Coronary artery (tissue), 2 donors: Measurements from ENCODE around the gene MAST3.

Source experiments
- DNase-seq: peaks from one replicate; pipeline ENCODE4 v3.0.0-alpha.2; 2017; ENCODE audit warnings: low spot score
- H3K27ac ChIP-seq, 2 donors: fragments of 200-600 bp; sonication (generic); one replicate each; pipeline ENCODE4 v1.5.1; 2016 to 2019
- H3K4me3 ChIP-seq: fragments of 200-600 bp; sonication (generic); 2 replicates; pipeline ENCODE4 v1.5.1; 2016; ENCODE audit warnings: mild to moderate bottlenecking, moderate library complexity
- TF ChIP-seq, protein P1 (sequence below): fragments of 200-600 bp; sonication (generic); IDR thresholded peaks from one replicate; pipeline ENCODE4 v1.5.1; 2019; ENCODE audit warnings: antibody characterized with exemption

MAST3 gene

GRCh38 chr19:18068395-18068794 is 29.2 kb upstream of the MAST3 start:
- H3K4me3 ChIP-seq: no peak overlapping the region
- TF ChIP-seq, protein P1, sequence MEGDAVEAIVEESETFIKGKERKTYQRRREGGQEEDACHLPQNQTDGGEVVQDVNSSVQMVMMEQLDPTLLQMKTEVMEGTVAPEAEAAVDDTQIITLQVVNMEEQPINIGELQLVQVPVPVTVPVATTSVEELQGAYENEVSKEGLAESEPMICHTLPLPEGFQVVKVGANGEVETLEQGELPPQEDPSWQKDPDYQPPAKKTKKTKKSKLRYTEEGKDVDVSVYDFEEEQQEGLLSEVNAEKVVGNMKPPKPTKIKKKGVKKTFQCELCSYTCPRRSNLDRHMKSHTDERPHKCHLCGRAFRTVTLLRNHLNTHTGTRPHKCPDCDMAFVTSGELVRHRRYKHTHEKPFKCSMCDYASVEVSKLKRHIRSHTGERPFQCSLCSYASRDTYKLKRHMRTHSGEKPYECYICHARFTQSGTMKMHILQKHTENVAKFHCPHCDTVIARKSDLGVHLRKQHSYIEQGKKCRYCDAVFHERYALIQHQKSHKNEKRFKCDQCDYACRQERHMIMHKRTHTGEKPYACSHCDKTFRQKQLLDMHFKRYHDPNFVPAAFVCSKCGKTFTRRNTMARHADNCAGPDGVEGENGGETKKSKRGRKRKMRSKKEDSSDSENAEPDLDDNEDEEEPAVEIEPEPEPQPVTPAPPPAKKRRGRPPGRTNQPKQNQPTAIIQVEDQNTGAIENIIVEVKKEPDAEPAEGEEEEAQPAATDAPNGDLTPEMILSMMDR: no peak
- H3K27ac ChIP-seq: no peak overlapping the region
- no peak for DNase-seq

DNA sequence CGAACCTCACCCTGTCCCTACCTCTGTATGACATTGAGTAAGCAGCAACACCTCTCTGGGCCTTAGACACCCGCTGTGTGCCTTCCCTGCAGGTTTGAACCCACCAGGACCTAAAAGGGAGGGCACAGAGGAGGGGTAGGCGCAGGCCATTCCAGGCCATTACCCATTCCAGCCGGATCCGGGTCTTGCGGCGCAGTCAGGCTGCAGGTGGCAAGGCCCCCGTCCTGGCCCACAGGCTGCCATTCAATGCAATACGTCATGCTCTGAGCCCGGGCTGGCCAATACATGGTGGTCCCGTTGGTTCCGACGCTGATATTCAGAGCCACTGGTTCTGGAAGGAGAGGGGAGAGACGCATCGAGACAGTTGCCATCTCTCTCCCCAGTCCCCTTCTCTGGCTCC is 28.2 kb upstream of the MAST3 start:
- H3K4me3 ChIP-seq: no peak overlapping the region
- TF ChIP-seq, protein P1: no peak
- no peak for DNase-seq
- H3K27ac ChIP-seq: no peak overlapping the region

DNA sequence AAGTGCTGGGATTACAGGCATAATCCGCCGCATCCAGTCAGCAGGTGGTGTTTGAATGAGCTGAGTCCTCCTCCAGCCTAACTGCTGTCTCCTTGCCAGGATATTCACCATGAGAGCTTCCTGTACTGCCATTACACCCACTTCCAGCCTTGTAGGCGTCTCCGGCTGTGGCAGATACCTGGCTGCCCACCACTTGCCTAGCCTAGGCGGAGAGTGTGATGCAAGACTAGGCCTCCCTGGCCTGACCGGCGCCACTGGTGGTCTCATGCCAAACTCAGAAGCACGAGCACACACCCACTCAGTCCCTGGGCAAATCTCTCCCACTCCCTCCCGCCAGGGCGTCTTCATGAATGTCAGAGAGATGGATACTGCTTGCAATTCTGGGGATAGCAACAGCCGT is 27.4 kb upstream of the MAST3 start:
- no peak overlapping the region for H3K4me3 ChIP-seq
- TF ChIP-seq, protein P1: no peak
- H3K27ac ChIP-seq: no peak overlapping the region
- no peak for DNase-seq

DNA sequence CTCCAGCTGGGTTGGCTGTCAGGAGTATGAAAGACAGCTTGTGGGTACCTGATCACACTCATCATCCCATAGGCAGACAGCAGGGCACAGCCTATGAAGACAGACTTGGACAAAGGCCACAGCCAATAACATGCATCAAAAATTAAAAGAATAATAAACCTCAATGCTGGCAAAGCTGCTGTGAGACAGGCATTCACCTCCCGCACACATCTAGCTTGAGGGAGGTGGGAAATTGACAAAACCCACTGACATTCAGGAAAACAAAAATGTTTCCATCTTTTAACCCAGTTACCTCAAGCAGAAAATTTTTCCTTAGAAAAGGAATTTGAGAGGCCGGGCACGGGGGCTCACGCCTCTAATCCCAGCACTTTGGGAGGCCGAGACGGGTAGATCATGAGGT is 25.2 kb upstream of the MAST3 start:
- TF ChIP-seq, protein P1: no peak
- no peak for DNase-seq
- no peak overlapping the region for H3K27ac ChIP-seq
- no peak overlapping the region for H3K4me3 ChIP-seq

GRCh38 chr19:18073197-18073596 is 24.4 kb upstream of the MAST3 start:
- no peak overlapping the region for H3K27ac ChIP-seq
- TF ChIP-seq, protein P1: no peak
- H3K4me3 ChIP-seq: no peak overlapping the region
- no peak for DNase-seq

- no peak for DNase-seq
- Histone ChIP-seq H3K27ac (no peak overlapping the region), H3K4me3 (no peak overlapping the region)
- TF ChIP-seq, protein P1: no peak
Observed at GRCh38 chr19:18074192-18074591, 23.4 kb upstream of the MAST3 start.

- Histone ChIP-seq H3K27ac (no peak overlapping the region), H3K4me3 (no peak overlapping the region)
- TF ChIP-seq, protein P1: no peak
- DNase-seq: no peak
Observed at GRCh38 chr19:18083929-18084684, 13.5 kb upstream of the MAST3 start.
